GM23248 (cell line): ENCODE data around the gene NRSN2. TPM values are rescaled to one million over a fixed set of nuclear protein-coding genes. Genes with fewer than 3 reads are reported as not detected.
A peak's percentile ranks its signal among the peaks of the same experiment; 100 is the strongest.

Experiments
- DNase-seq: peaks from one replicate; pipeline ENCODE4 v3.0.0-alpha.2; 2015
- H2AFZ ChIP-seq: fragments of 200-600 bp; sonication (generic); 2 replicates; pipeline ENCODE4 v1.6.1; 2016; ENCODE audit warnings: antibody characterized with exemption
- H3F3A ChIP-seq: fragments of 200-600 bp; sonication (generic); 2 replicates; pipeline ENCODE4 v1.6.1; 2016; ENCODE audit warnings: mild to moderate bottlenecking, antibody characterized with exemption, mixed run types; ENCODE audit not compliant: insufficient read depth
- H3K27ac ChIP-seq: fragments of 200-600 bp; sonication (generic); 2 replicates; pipeline ENCODE4 v1.5.1; 2016; ENCODE audit warnings: mild to moderate bottlenecking
- H3K27me3 ChIP-seq: fragments of 200-600 bp; sonication (generic); replicated peaks from 2 replicates; pipeline ENCODE4 v1.6.1; 2016; ENCODE audit warnings: mild to moderate bottlenecking; ENCODE audit not compliant: insufficient read depth
- H3K36me3 ChIP-seq: fragments of 200-600 bp; sonication (generic); 2 replicates; pipeline ENCODE4 v1.6.1; 2016; ENCODE audit warnings: low read depth, mild to moderate bottlenecking
- H3K4me1 ChIP-seq: fragments of 200-600 bp; sonication (generic); 2 replicates; pipeline ENCODE4 v1.6.1; 2016; ENCODE audit warnings: mild to moderate bottlenecking; ENCODE audit not compliant: insufficient read depth
- H3K4me2 ChIP-seq: fragments of 200-600 bp; sonication (generic); one replicate; pipeline ENCODE4 v1.6.1; 2016; ENCODE audit warnings: mild to moderate bottlenecking; ENCODE audit not compliant: unreplicated experiment
- H3K4me3 ChIP-seq: fragments of 200-600 bp; sonication (generic); 2 replicates; pipeline ENCODE4 v1.5.1; 2016; ENCODE audit warnings: mild to moderate bottlenecking
- H3K79me2 ChIP-seq: fragments of 200-600 bp; sonication (generic); 2 replicates; pipeline ENCODE4 v1.6.1; 2016; ENCODE audit warnings: mild to moderate bottlenecking; ENCODE audit not compliant: insufficient read depth
- H3K9ac ChIP-seq: fragments of 200-600 bp; sonication (generic); 2 replicates; pipeline ENCODE4 v1.6.1; 2016; ENCODE audit warnings: mild to moderate bottlenecking
- H3K9me2 ChIP-seq: fragments of 200-600 bp; sonication (generic); 2 replicates; pipeline ENCODE4 v1.6.1; 2016; ENCODE audit warnings: mixed run types, mild to moderate bottlenecking, moderate library complexity; ENCODE audit not compliant: insufficient read depth
- H3K9me3 ChIP-seq: fragments of 200-600 bp; sonication (generic); one replicate; pipeline ENCODE4 v1.6.1; 2017; ENCODE audit warnings: low read depth
- H4K20me1 ChIP-seq: fragments of 200-600 bp; sonication (generic); 2 replicates; pipeline ENCODE4 v1.6.0; 2016; ENCODE audit not compliant: insufficient read depth
- EZH2 ChIP-seq: fragments of 200-600 bp; sonication (generic); IDR thresholded peaks from 2 replicates; pipeline ENCODE4 v1.6.1; 2018; ENCODE audit warnings: antibody characterized with exemption, mild to moderate bottlenecking; ENCODE audit not compliant: insufficient read depth, poor library complexity, severe bottlenecking
- EZH2phosphoT487 ChIP-seq: fragments of 200-600 bp; sonication (generic); IDR thresholded peaks from 2 replicates; pipeline ENCODE4 v1.6.1; 2018; ENCODE audit warnings: antibody characterized with exemption, moderate library complexity, mild to moderate bottlenecking, low read depth; ENCODE audit not compliant: insufficient read depth
- whole genome bisulfite sequencing, 2 experiments: methylation state at CpG; one replicate each; pipeline ENCODE4 v1.1.6; 2015 to 2017; ENCODE audit warnings: low lambda C conversion rate in 2 of 2, low coverage in 1 of 2; ENCODE audit errors: missing lambda C conversion rate in 2 of 2; 5-methylcytosine and 5-hydroxymethylcytosine counted together
- in situ Hi-C: fragments of 300-500 bp; cut with MboI; formaldehyde crosslinking; loops from 2 replicates; pipeline ENCODE4 v1.15.0; 2020
- polyA plus RNA-seq: library from polyadenylated mRNA; unstranded; fragments of >200 nt; fragmentation: Nextera tagmentation; extraction: Ambion mirVana; gene quantifications from 2 replicates; pipeline ENCODE4 v1.2.1, GENCODE V29; 2016
- total RNA-seq: library from RNA; depleted of rRNA; stranded (reverse); fragments of >200 nt; shearing (Covaris generic); gene quantifications from 2 replicates; pipeline ENCODE4 v1.2.3, GENCODE V29; 2014

The NRSN2 gene
- total and polyA plus RNA-seq, 2 experiments from 2014 or later: 76.7 to 76.8 TPM

GRCh38 chr20:400128-400453, 53.2 kb downstream of the NRSN2 start:
- 63 to 74% methylated on average over 2 of the region's 2 CpGs for WGBS, 2 experiments
- H3K9me2 ChIP-seq: no peaks in the 10 kb centered on the region
- no peaks in the 10 kb centered on the region for H4K20me1 ChIP-seq
- no peak for DNase-seq
- H3K79me2 ChIP-seq: no peaks in the 10 kb centered on the region
- H3K9ac ChIP-seq: no peak overlapping the region
- no peak overlapping the region for H3K27ac ChIP-seq
- in situ Hi-C loops: no loop called here
- H3F3A ChIP-seq: no peaks in the 10 kb centered on the region
- peaks cover 20% of the 10 kb centered on the region for H3K36me3 ChIP-seq
- no peak overlapping the region for H3K4me3 ChIP-seq
- no peak overlapping the region for H2AFZ ChIP-seq
- no peak overlapping the region for H3K4me2 ChIP-seq
- no peaks in the 10 kb centered on the region for H3K4me1 ChIP-seq
- no peaks in the 10 kb centered on the region for H3K9me3 ChIP-seq
- no peak for TF ChIP-seq EZH2phosphoT487
- no peak for TF ChIP-seq EZH2
- H3K27me3 ChIP-seq: no peaks in the 10 kb centered on the region

- H3F3A ChIP-seq: no peaks in the 10 kb centered on the region
- H3K9me2 ChIP-seq: no peaks in the 10 kb centered on the region
- H3K4me1 ChIP-seq: no peaks in the 10 kb centered on the region
- TF ChIP-seq EZH2phosphoT487 (no peak), EZH2 (no peak)
- no peaks in the 10 kb centered on the region for H4K20me1 ChIP-seq
- no peak overlapping the region for H2AFZ ChIP-seq
- peak; percentile 24 for DNase-seq
- H3K9me3 ChIP-seq: no peaks in the 10 kb centered on the region
- H3K27me3 ChIP-seq: no peaks in the 10 kb centered on the region
- no peak overlapping the region for H3K27ac ChIP-seq
- H3K4me2 ChIP-seq: no peak overlapping the region
- H3K79me2 ChIP-seq: no peaks in the 10 kb centered on the region
- in situ Hi-C loops: no loop called here
- no peak overlapping the region for H3K4me3 ChIP-seq
- no peak overlapping the region for H3K9ac ChIP-seq
- WGBS, 2 experiments: 58 to 64% methylated on average over 5 of the region's 5 CpGs
- H3K36me3 ChIP-seq: peaks cover 15% of the 10 kb centered on the region
These were observed 53.8 kb downstream of the NRSN2 start for GRCh38 chr20:400454-401275.

GRCh38 chr20:401682-402495, 55.0 kb downstream of the NRSN2 start:
- Histone ChIP-seq H3K27me3 (no peaks in the 10 kb centered on the region), H3K9me2 (no peaks in the 10 kb centered on the region), H3K4me3 (no peak overlapping the region), H3F3A (peaks cover 3% of the 10 kb centered on the region), H4K20me1 (no peaks in the 10 kb centered on the region), H3K4me2 (no peak overlapping the region), H3K27ac (no peak overlapping the region), H3K79me2 (no peaks in the 10 kb centered on the region), H2AFZ (no peak overlapping the region), H3K4me1 (peaks cover 3% of the 10 kb centered on the region; the same call in 1 of the 2 replicates), H3K9ac (no peak overlapping the region), H3K9me3 (no peaks in the 10 kb centered on the region), H3K36me3 (peaks cover 12% of the 10 kb centered on the region)
- peak; percentile 60 for DNase-seq
- in situ Hi-C loops: no loop called here
- 72 to 73% methylated on average over 9 of the region's 9 CpGs for WGBS, 2 experiments
- no peak for TF ChIP-seq EZH2
- no peak for TF ChIP-seq EZH2phosphoT487

- Histone ChIP-seq H3K79me2 (no peaks in the 10 kb centered on the region), H3K9me3 (no peaks in the 10 kb centered on the region), H3K9ac (no peak overlapping the region), H3F3A (peaks cover 9% of the 10 kb centered on the region), H4K20me1 (no peaks in the 10 kb centered on the region), H3K4me3 (no peak overlapping the region), H3K27me3 (no peaks in the 10 kb centered on the region), H2AFZ (no peak overlapping the region), H3K27ac (no peak overlapping the region), H3K4me2 (no peak overlapping the region), H3K9me2 (no peaks in the 10 kb centered on the region), H3K36me3 (peaks cover 6% of the 10 kb centered on the region; the same call in 1 of the 2 replicates), H3K4me1 (peaks cover 8% of the 10 kb centered on the region; the same call in 1 of the 2 replicates)
- in situ Hi-C loops: no loop called here
- no peak for DNase-seq
- no peak for TF ChIP-seq EZH2
- TF ChIP-seq EZH2phosphoT487: no peak
- 82 to 92% methylated on average over 2 of the region's 2 CpGs for WGBS, 2 experiments
These were observed 55.6 kb downstream of the NRSN2 start for GRCh38 chr20:402496-402885.
